Prostate gland (tissue), 2 donors: ENCODE results near the gene PPP4R4.

ENCODE experiments used
- POLR2A ChIP-seq: fragments of 450-650 bp; IDR thresholded peaks from one replicate; pipeline ENCODE4 v1.6.1; 2016; ENCODE audit warnings: antibody characterized with exemption, mild to moderate bottlenecking
- TF ChIP-seq, protein P1 (sequence below), 4 experiments: fragments of 200-600 bp in 2 of 4; fragments of 450-650 bp in 2 of 4; sonication (generic) in 2 of 4; IDR thresholded peaks; 1 replicate in 3 of 4; 2 replicates in 1 of 4; pipeline ENCODE4 v1.5.1; 2016 to 2019; ENCODE audit warnings: antibody characterized with exemption in 4 of 4, mild to moderate bottlenecking in 2 of 4, moderate library complexity in 2 of 4

DNA sequence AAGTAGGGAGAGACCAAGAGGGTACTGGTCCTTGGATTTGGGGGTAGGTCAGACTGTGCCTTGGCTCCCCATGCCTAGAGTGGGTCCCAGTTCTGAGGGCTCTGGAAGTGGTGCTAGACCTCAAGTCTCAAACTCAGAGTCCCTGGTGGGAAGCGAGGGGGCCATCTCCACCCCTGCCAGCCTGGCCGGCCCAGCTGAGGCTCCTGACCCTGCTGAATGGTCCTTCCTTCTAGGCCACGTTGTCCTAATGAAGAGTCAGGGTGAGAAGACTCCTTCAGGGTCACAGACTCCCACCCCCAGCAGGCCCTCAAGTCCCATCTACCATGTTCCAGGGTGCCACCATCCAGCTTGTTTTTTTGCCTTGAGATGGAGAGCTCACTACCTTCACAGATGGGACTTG, 136.1 kb downstream of the PPP4R4 start:
- no peak for TF ChIP-seq POLR2A
- TF ChIP-seq, protein P1, sequence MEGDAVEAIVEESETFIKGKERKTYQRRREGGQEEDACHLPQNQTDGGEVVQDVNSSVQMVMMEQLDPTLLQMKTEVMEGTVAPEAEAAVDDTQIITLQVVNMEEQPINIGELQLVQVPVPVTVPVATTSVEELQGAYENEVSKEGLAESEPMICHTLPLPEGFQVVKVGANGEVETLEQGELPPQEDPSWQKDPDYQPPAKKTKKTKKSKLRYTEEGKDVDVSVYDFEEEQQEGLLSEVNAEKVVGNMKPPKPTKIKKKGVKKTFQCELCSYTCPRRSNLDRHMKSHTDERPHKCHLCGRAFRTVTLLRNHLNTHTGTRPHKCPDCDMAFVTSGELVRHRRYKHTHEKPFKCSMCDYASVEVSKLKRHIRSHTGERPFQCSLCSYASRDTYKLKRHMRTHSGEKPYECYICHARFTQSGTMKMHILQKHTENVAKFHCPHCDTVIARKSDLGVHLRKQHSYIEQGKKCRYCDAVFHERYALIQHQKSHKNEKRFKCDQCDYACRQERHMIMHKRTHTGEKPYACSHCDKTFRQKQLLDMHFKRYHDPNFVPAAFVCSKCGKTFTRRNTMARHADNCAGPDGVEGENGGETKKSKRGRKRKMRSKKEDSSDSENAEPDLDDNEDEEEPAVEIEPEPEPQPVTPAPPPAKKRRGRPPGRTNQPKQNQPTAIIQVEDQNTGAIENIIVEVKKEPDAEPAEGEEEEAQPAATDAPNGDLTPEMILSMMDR (IDR thresholded peaks at IDR 0.05), result no peak
